Transverse colon (tissue), 4 donors: ENCODE results near the gene KAZN.

Experiments
- EP300 ChIP-seq: sonication (generic); formaldehyde crosslinking; IDR thresholded peaks from one replicate; pipeline ENCODE4 v1.6.1; 2017; ENCODE audit warnings: antibody characterized with exemption, low read depth
- POLR2A ChIP-seq: fragments of 450-650 bp; IDR thresholded peaks from one replicate; pipeline ENCODE4 v1.6.1; 2016; ENCODE audit warnings: antibody characterized with exemption, mild to moderate bottlenecking, moderate library complexity
- POLR2AphosphoS5 ChIP-seq, 3 donors: sonication (generic); formaldehyde crosslinking; IDR thresholded peaks; one replicate each; pipeline ENCODE4 v1.6.1; 2016; ENCODE audit warnings: antibody characterized with exemption in 3 of 3
- TF ChIP-seq, protein P1 (sequence below), 5 experiments: fragments of 200-600 bp in 3 of 5; fragments of 450-650 bp in 2 of 5; sonication (generic) in 3 of 5; IDR thresholded peaks; 1 replicate in 2 of 5; 2 replicates in 3 of 5; pipeline ENCODE4 v1.5.1; 2016 to 2017; ENCODE audit warnings: antibody characterized with exemption in 5 of 5, inconsistent platforms in 3 of 5, mild to moderate bottlenecking in 2 of 5, moderate library complexity in 1 of 5

- no peak for TF ChIP-seq POLR2A
- TF ChIP-seq, protein P1, sequence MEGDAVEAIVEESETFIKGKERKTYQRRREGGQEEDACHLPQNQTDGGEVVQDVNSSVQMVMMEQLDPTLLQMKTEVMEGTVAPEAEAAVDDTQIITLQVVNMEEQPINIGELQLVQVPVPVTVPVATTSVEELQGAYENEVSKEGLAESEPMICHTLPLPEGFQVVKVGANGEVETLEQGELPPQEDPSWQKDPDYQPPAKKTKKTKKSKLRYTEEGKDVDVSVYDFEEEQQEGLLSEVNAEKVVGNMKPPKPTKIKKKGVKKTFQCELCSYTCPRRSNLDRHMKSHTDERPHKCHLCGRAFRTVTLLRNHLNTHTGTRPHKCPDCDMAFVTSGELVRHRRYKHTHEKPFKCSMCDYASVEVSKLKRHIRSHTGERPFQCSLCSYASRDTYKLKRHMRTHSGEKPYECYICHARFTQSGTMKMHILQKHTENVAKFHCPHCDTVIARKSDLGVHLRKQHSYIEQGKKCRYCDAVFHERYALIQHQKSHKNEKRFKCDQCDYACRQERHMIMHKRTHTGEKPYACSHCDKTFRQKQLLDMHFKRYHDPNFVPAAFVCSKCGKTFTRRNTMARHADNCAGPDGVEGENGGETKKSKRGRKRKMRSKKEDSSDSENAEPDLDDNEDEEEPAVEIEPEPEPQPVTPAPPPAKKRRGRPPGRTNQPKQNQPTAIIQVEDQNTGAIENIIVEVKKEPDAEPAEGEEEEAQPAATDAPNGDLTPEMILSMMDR (IDR thresholded peaks at IDR 0.05): no peak
- no peak for TF ChIP-seq EP300
- no peak for TF ChIP-seq POLR2AphosphoS5 (IDR thresholded peaks at IDR 0.05)
Observed at GRCh38 chr1:14954930-14955329, 356.4 kb downstream of the KAZN start.
